ENCODE data around the gene GALNT1.

- TF ChIP-seq CTCF (IDR thresholded peaks at IDR 0.05) (no peak), POLR2A (IDR thresholded peaks at IDR 0.05) (no peak)
Measured at GRCh38 chr18:35616664-35617423, 35.3 kb downstream of the GALNT1 start.
